Measurements from ENCODE around the gene CIC. TPM values are rescaled to one million over a fixed set of nuclear protein-coding genes. Genes with fewer than 3 reads are reported as not detected.

Gene CIC
- total and polyA plus RNA-seq, 9 of the 15 experiments (the other 6 are each of a cell fraction or from before 2014, with no cell fraction given): 0.07 to 44.7 (median 8.6) TPM

DNA sequence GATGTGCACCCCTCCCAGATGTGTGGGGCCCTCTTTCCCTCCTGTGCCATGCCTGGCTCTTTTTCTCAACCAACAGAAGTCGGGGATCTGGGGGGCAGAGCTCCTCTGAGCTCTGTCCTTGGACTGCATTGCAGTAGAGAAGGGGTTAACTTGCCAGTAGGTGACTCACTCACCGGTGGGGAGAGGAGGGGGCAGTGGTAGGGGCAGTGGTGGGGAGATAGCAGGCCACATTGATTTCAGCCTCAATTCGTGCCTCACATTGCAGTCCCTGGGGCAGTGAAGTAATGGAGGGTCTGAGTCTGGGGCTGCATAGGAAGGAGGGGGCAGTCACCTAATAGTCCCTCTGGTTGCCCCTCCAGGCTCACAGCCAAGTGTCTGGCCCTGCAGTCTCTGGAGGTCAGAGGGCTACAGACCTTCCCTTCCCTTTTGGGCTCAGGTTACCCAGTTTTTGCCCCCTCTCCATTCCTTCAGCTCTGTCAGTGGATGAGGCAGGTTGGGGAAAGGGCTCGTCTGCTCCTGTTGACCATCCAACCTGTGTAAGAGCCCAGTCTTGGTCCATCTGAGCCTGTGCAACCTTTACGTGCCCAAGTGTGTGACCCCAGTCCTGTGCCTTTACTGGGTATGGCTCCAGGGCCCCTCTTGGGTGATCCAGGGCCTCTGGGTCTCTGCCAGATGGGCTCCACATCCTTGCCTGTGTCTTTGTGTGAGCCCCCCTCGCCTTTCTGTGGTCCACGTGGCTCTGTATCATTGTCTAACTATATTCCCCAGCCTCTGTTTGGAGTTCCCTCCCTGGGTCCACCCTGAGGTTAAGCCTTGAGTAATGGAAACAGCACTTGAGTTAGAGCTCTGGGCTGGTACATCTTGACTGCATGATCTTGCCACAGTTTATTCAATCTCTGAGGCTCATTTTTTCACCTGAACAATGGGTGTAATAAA lies 13.0 kb downstream of the CIC start (continued):
- TF ChIP-seq, protein P1, sequence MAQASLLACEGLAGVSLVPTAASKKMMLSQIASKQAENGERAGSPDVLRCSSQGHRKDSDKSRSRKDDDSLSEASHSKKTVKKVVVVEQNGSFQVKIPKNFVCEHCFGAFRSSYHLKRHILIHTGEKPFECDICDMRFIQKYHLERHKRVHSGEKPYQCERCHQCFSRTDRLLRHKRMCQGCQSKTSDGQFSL (CRISPR knock-in tag; IDR thresholded peaks at IDR 0.05): 0 out of 2 replicates have a peak, but pooled peaks have one; percentile 32
- TF ChIP-seq, protein P1 (tag; IDR thresholded peaks at IDR 0.05): no peak
- TF ChIP-seq ZNF280B (CRISPR knock-in tag; IDR thresholded peaks at IDR 0.05) (no peak), KHSRP (IDR thresholded peaks at IDR 0.05) (no peak), ZNF146 (CRISPR knock-in tag; IDR thresholded peaks at IDR 0.05; ENCODE audit: unreplicated experiment) (no peak), HDAC1 (IDR thresholded peaks at IDR 0.05) (0 out of 4 replicates have a peak, but pooled peaks of 1 of the 2 experiments have one; percentile 42), KLF16 (IDR thresholded peaks at IDR 0.05) (no peak), NEUROD1 (IDR thresholded peaks at IDR 0.05; ENCODE audit: borderline replicate concordance, low read depth, low read length, partially characterized antibody) (peak; percentile 24), JUND (IDR thresholded peaks at IDR 0.05; ENCODE audit: borderline replicate concordance, low read depth, low read length) (peak; percentile 98), JUND (tag; IDR thresholded peaks at IDR 0.05; ENCODE audit: borderline replicate concordance, low read depth, low read length) (peak; percentile 90; the same call in 2 of the 3 replicates), L3MBTL2 (IDR thresholded peaks at IDR 0.05) (peak; percentile 54), DPF2 (IDR thresholded peaks at IDR 0.05) (peak; percentile 75), MYNN (IDR thresholded peaks at IDR 0.05) (peak; percentile 86), MYNN (CRISPR knock-in tag; IDR thresholded peaks at IDR 0.05) (no peak), POLR2A (conservative IDR thresholded peaks at IDR 0.05) (peak; percentile 40; the same call in 1 of the 2 replicates), EP300 (IDR thresholded peaks at IDR 0.05; ENCODE audit: low read length) (peak; percentile 26; the same call in 1 of the 2 replicates), GATAD2A (IDR thresholded peaks at IDR 0.05) (peak; percentile 50; the same call in 1 of the 2 replicates), HOMEZ (CRISPR knock-in tag; IDR thresholded peaks at IDR 0.05) (no peak), CHD4 (IDR thresholded peaks at IDR 0.05; ENCODE audit: insufficient read depth, insufficient replicate concordance, low read depth, low read length, poor library complexity, severe bottlenecking) (no peak), U2AF2 (optimal IDR thresholded peaks at IDR 0.05; ENCODE audit: low read depth, low read length) (no peak), CBX3 (IDR thresholded peaks at IDR 0.05; ENCODE audit: borderline replicate concordance in 1 of 2, low read length in 2 of 2) (no peak; a peak in 1 of 3 replicates), SMARCA4 (IDR thresholded peaks at IDR 0.05) (peak; percentile 63; the same call in 1 of the 2 replicates), NR4A1 (CRISPR knock-in tag; IDR thresholded peaks at IDR 0.05) (no peak), NR4A1 (tag; IDR thresholded peaks at IDR 0.05) (no peak)
- TF ChIP-seq, protein P2, sequence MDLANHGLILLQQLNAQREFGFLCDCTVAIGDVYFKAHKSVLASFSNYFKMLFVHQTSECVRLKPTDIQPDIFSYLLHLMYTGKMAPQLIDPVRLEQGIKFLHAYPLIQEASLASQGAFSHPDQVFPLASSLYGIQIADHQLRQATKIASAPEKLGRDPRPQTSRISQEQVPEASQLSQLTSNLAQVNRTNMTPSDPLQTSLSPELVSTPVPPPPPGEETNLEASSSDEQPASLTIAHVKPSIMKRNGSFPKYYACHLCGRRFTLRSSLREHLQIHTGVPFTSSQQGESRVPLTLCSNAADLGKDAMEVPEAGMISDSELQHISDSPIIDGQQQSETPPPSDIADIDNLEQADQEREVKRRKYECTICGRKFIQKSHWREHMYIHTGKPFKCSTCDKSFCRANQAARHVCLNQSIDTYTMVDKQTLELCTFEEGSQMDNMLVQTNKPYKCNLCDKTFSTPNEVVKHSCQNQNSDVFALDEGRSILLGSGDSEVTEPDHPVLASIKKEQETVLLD (IDR thresholded peaks at IDR 0.05): peak; percentile 31; the same call in 1 of the 2 replicates
